MCF 10A (cell line): Measurements from ENCODE around the gene SND1. TPM values are rescaled to one million over a fixed set of nuclear protein-coding genes. Genes with fewer than 3 reads are reported as not detected.

Experiments
- BruUV-seq: library from RNA; stranded (reverse); fragments of 400-500 nt; replicated peaks from 2 replicates; lab custom pipeline; 2021; lab: Mats Ljungman, UMichigan
- CTCF ChIA-PET: fragments of 300-600 bp; sonication (Branson Sonifier 250); formaldehyde crosslinking; extraction: SDS; loops from one replicate; lab custom pipeline; 2021; ENCODE audit warnings: antibody characterized with exemption, inconsistent platforms; lab: Yijun Ruan, JAX
- POLR2A ChIA-PET: fragments of 300-600, 350-650 bp; sonication (Branson Sonifier 250); formaldehyde crosslinking; extraction: SDS; loops from one replicate; lab custom pipeline; 2020; ENCODE audit warnings: antibody characterized with exemption, inconsistent platforms; lab: Yijun Ruan, JAX
- DNase-seq: peaks from one replicate; pipeline ENCODE4 v3.0.0-alpha.2; 2018; ENCODE audit not compliant: unreplicated experiment
- H3K27ac Mint-ChIP-seq: one replicate; pipeline ENCODE4 v1.8.0; 2022; ENCODE audit warnings: mild to moderate bottlenecking, low read depth, mixed read lengths; ENCODE audit not compliant: unreplicated experiment
- H3K27me3 Mint-ChIP-seq: one replicate; pipeline ENCODE4 v1.8.0; 2022; ENCODE audit warnings: mixed read lengths; ENCODE audit not compliant: insufficient read depth, unreplicated experiment
- H3K36me3 Mint-ChIP-seq: one replicate; pipeline ENCODE4 v1.8.0; 2022; ENCODE audit warnings: mild to moderate bottlenecking, moderate library complexity, mixed read lengths; ENCODE audit not compliant: insufficient read depth, unreplicated experiment
- H3K4me1 Mint-ChIP-seq: one replicate; pipeline ENCODE4 v1.8.0; 2022; ENCODE audit warnings: mixed read lengths; ENCODE audit not compliant: insufficient read depth, unreplicated experiment
- H3K4me3 Mint-ChIP-seq: one replicate; pipeline ENCODE4 v1.8.0; 2022; ENCODE audit warnings: mild to moderate bottlenecking, moderate library complexity, mixed read lengths; ENCODE audit not compliant: unreplicated experiment
- H3K9me3 Mint-ChIP-seq: one replicate; pipeline ENCODE4 v1.8.0; 2022; ENCODE audit warnings: mixed read lengths; ENCODE audit not compliant: unreplicated experiment
- CTCF ChIP-seq: fragments of 200-600 bp; IDR thresholded peaks from one replicate; pipeline ENCODE4 v1.8.0; 2022; ENCODE audit warnings: antibody characterized with exemption, mild to moderate bottlenecking; ENCODE audit not compliant: unreplicated experiment
- intact Hi-C: fragments of 100-400 bp; cut with micrococcal nuclease; formaldehyde crosslinking; loops from 2 replicates; pipeline ENCODE4 v1.14.1; 2022
- total RNA-seq: library from RNA; stranded (reverse); gene quantifications from 2 replicates; pipeline ENCODE4 v1.2.3, GENCODE V29; 2022

SND1 gene
- total RNA-seq, 1 experiment from 2014 or later: 297 TPM

DNA sequence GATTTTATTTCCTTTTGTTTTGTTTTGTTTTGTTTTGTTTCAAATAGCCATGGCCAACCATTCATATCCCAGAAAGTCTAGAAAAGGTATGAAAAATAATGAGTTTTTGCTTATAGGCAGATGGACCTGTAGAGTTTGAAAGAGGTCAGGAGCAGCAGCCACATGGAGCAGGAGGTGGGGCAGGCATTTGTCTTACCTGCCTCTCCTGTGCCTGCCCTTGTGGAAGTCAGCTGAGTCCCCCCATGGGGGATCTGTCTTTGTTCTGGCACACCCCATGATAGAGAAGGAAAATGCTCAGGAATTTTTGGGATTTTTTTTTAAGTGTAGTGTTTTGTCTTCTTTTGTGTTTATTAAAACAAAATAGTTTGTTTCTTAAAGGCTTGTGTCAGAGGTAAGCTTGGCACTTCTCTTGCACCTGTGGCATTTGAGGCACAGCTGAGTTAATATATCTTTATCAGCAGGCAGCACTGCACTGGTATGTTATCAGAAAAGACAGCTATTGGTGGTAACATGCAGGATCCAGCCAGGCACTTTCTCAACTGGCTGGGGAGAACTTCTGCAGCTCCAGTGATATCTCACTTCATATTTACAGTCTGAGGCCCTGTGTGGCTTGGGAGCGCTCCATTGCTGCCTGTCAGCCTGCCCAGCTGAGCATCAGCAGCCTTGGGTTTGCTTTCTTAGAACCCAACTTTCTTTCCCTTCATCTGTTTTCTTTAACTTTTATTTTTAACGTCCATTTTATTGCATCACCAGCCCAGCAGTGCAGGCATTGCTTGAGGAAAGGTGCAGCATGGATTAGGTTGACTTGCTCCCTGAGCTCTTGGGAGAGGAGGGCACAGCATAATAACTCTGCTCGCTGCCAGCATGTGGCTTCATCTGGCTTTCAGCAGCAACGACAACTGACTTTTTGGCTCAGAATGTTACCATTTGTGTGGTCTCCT is 334.9 kb downstream of the SND1 start:
- no peak for DNase-seq
- Mint-ChIP-seq H3K9me3 (no peaks in the 10 kb centered on the region), H3K4me3 (no peak overlapping the region), H3K27ac (no peak overlapping the region), H3K4me1 (peaks cover 12% of the 10 kb centered on the region), H3K27me3 (no peaks in the 10 kb centered on the region), H3K36me3 (peaks cover 36% of the 10 kb centered on the region)
- intact Hi-C loops: no loop called here
- TF ChIP-seq CTCF: no peak
- CTCF ChIA-PET: interaction anchor here (0.6 kb wide), 2 partner anchors 143 to 149 kb away, joined by 3 read pairs; no protein-coding TSS in a partner anchor
- BruUV-seq: no TSS peak
- POLR2A ChIA-PET: no interaction called here

- no peak overlapping the region for H3K27ac Mint-ChIP-seq
Observed at GRCh38 chr7:127988751-127989150, 336.8 kb downstream of the SND1 start.

GRCh38 chr7:127993317-127993716 is 341.3 kb downstream of the SND1 start:
- no TSS peak for BruUV-seq
- intact Hi-C loops: no loop called here
- H3K27me3 Mint-ChIP-seq: no peaks in the 10 kb centered on the region
- no peak for DNase-seq
- H3K4me1 Mint-ChIP-seq: no peaks in the 10 kb centered on the region
- H3K4me3 Mint-ChIP-seq: no peak overlapping the region
- H3K9me3 Mint-ChIP-seq: no peaks in the 10 kb centered on the region
- no peak for TF ChIP-seq CTCF
- ChIA-PET POLR2A (interaction anchor here (1.2 kb wide), 1 partner anchor 15 kb away, joined by 3 read pairs; no protein-coding TSS in a partner anchor), CTCF (no interaction called here)
- H3K27ac Mint-ChIP-seq: no peak overlapping the region
- H3K36me3 Mint-ChIP-seq: peaks cover 73% of the 10 kb centered on the region

More at GRCh38 chr7:127988751-127989150, 336.8 kb downstream of the SND1 start:
- intact Hi-C loops: no loop called here
- BruUV-seq: no TSS peak
- Mint-ChIP-seq H3K9me3 (no peaks in the 10 kb centered on the region), H3K4me3 (no peak overlapping the region), H3K4me1 (peaks cover 8% of the 10 kb centered on the region), H3K36me3 (peaks cover 41% of the 10 kb centered on the region), H3K27me3 (no peaks in the 10 kb centered on the region)
- CTCF ChIA-PET: interaction anchor here (0.7 kb wide), 1 partner anchor 33 kb away, joined by 3 read pairs; no protein-coding TSS in a partner anchor
- DNase-seq: no peak
- TF ChIP-seq CTCF: no peak
- POLR2A ChIA-PET: no interaction called here

DNA sequence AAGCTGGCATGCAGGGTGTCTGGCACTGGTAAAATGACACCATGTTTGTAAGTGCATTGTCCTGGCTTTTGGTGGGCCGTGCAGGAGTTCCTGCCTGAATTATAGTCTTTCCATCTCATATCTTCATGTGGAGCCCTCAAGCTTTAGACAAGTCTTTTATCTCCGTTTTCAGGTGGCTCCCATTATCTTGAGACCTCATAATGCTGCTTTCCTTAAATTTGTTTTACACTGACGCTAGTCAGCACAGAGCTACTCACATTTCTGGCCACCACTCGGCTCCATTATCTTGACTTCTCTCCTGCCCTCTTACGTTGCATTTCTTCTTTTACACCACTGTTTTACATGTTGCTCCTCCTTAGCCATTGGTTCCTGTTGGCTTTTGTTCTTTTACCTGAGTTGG is 342.0 kb downstream of the SND1 start:
- no peak for TF ChIP-seq CTCF
- POLR2A ChIA-PET: no interaction called here
- no TSS peak for BruUV-seq
- DNase-seq: no peak
- Mint-ChIP-seq H3K9me3 (no peaks in the 10 kb centered on the region), H3K27ac (no peak overlapping the region), H3K4me1 (no peaks in the 10 kb centered on the region), H3K36me3 (peaks cover 69% of the 10 kb centered on the region), H3K27me3 (no peaks in the 10 kb centered on the region), H3K4me3 (no peak overlapping the region)
- intact Hi-C loops: no loop called here
- CTCF ChIA-PET: no interaction called here
